GM18909 (cell line): ENCODE measurements around the gene BTN2A1.
"Not testable (repeated sequence)": the region's sequence is repeated elsewhere in the genome, so short reads cannot be mapped to it uniquely, and the experiment has no call there.

Experiments used
- ATAC-seq: cut with Tn5 transposase; IDR thresholded peaks from one replicate; pipeline ENCODE4 v1.9.1; 2021; ENCODE audit warnings: mild to moderate bottlenecking; ENCODE audit not compliant: unreplicated experiment, poor library complexity

The BTN2A1 gene

DNA sequence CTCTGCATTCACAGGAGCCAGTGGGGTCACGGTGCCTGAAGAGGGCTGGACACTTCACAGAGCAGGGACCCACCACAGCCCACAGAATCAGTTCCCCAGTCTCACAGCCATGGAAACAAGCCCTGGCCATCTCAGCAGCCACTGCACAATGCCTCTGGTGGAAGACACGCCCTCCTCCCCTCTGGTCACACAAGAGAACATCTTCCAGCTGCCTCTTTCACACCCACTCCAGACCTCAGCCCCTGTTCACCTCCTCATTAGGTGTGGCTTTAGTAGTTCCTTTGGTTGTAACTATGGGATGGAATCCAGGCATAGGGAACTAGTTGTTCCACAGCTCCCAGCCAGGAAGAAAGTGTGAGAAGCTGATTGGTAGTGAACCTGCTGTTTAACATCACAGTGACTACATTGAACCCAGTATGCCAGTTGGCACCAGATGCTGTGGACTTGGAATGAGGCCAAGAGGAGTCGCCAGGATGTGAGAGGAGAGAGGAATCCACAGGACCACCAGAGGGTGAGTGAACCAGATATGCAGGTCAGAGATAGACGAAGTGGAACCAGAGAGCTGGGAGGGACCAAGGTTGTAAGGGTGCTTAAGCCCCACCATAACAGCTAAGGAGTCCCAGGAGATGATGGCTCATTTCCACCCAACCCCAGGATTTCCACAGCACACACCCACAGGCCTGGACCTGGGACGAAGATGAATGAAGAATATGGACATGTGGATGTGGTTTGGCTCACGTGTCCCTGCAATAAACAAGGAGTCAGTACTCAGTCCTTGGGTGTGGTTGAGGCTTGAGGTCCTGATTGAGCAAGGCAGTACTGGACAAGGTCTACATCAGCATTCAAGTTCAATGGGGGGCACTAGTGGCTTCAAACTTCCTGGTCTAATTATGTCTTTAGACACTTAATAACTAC lies 26.2 kb upstream of the BTN2A1 start:
- ATAC-seq, result no peak

DNA sequence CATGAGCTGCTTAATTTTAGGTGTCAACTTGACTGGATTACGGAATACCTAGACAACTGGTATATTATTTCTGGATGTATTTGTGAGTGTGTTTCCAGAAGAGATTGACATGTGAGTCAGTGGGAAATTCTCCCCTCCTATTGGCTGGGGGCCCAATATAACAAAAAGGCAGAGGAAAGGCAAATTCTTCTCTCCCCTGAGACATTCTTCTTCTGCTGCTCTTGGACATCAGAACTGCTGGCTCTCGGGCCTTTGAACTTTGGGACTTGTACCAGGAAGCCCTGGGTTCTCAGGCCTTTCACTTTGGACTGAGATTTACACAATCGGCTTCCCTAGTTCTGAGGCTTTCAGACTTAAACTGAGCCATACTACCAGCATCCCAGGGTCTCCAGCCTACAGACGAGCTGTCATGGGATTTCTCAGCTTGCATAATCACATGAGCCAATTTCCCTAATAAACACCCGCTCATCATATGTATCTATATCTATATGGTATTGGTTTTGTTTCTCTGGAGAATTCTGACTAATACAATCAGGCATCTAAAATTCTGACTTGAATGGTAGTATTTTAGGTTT lies 25.0 kb upstream of the BTN2A1 start:
- no peak for ATAC-seq

DNA sequence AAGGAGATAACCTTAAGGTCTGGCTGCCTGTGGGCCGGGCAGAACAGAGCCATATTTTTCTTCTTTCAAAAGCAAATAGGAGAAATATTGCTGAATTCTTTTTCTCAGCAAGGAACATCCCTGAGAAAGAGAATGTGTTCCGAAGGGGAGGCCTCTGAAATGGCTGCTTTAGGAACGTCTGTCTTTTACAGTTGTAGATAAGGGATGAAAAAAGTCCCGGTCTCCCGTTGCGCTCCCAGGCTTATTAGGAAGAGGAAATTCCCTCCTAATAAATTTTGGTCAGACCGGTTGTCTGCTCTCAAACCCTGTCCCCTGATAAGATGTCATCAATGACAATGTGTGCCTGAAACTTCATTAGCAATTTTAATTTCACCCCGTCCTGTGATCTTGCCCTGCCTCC lies 24.1 kb upstream of the BTN2A1 start:
- not testable (repeated sequence) for ATAC-seq

DNA sequence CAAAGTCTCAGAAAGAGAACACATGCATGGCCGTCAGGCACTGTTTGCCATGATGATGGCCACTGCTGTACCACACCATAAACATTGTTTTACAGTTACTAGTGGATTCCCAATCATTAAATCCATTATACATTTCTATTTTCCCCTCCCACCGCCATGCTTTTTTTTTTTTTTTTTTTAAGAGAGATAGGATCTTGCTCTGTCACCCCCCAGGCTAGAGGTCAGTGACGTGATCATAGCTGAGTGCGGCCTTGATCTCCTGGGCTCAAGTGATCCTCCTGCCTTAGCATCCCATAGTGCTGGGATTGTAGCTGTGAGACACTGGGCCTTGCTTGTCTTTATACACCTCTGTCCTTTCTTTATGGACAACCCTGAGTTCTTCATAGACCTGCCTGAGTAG lies 21.7 kb upstream of the BTN2A1 start:
- no peak for ATAC-seq

DNA sequence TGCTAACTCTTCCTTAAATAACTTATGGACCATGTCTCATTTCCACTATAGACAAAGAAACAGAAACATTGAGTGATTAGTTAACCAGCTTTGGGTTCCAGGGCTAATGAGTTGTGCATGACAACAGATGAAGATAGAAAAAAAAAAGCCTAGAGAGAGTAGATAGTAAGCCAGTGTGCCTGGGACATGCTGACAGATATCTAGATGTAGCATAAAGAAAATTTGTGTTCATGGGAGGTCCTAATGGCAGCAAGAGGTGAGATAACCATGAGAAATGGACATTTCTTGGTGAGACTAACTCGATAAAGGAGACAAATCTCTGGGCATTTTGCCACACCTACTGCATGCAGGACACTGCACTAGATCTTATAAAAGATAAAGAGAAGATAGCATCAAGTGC lies 20.2 kb upstream of the BTN2A1 start:
- ATAC-seq, result no peak

DNA sequence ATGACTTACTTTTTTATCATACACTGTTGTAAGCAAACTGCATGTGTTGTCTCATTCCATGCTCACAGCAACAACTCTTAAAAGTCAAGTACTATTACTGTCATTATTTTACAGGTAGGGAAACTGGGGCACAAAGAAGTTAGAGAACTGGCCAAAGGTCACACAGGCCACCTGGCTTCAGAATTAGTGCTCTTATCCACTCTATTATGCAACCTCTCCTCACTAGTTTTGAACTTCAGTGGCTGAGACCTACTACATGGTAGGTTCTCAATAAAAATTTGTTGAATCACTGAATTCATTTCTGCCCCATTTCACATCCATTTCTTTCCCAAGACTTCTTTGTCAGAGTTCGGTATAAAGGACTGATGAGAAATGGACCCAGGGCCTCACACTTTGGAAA lies 19.8 kb upstream of the BTN2A1 start:
- no peak for ATAC-seq

DNA sequence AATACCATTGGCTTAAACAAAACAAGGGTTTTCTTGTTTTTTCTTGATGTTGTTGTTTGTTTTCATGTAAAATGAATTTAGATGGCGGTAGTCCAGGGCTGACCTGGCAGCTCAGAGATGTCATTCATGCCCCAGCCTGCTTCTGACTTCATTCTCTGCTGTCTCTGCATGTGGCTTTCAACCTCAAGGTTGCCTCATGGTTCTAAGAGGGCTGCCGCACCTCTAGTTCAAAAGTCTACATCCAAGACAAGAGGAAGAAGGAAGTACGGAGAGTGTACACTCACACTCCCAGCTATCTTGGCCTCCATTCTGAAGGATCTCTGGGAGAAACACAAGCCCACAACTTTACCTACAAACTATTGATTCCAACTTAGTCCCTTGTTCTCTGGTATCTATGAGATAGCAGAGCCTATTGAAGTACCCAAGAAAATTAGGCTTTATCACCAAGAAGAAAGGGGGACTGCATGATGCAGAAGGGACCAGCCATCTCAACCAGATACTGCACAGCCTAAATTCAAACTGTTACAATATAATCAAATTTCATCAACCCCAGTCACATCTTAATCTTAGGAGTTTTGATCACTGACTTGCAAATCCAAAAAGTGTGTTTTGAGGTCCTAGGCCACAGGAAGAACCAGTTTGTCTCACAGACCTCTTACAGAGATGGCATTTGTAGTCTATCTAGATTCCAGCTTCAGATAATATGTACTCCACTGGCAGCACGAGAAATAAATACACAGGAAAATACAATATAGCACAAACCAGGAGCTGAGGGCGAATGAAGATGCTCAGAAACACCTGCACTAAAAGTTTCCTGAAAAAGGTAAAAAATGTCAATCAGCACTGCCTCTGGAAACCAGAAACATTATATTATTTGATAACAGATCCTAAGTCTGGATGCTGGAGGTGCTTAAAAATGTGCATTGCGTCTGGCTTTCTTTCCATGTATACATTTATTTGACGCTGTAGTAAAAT lies 18.3 kb upstream of the BTN2A1 start:
- no peak for ATAC-seq

DNA sequence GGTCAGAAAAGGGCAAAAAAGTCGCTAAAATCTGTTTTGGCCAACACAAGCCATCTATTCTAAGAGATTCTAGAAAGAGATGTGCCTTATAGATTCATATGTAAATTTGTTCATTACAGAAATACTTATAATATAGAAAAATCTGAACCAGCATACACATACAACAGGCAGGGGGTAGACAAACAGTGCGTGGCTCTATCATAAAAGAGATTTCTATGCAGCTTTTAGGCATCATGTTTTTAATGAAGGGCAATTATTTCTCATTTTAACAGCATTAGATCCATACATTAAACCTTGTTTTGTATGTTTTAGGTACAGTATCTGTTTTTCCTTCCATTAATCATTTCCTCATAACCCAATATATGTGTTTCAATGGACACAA lies 16.8 kb upstream of the BTN2A1 start:
- ATAC-seq, result no peak

DNA sequence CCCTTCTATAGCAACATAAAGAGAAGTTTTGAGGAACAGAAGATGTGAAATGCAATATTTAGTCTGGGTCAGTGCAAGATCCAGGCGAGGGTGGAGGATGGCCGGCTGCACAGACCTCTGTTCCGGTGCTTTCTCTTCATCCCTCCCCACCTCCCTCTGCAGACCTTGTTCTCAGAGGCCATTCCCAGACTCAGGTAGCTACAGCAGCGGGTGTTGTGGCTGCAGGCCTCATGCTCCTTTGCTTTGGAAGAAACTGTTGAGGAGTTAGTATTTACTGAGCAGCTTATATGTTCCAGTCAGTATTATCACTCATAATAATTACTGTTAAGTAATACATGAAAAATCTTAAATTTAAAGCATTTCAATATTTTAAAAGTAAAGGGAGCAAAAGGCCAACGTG lies 15.8 kb upstream of the BTN2A1 start:
- ATAC-seq, result no peak

DNA sequence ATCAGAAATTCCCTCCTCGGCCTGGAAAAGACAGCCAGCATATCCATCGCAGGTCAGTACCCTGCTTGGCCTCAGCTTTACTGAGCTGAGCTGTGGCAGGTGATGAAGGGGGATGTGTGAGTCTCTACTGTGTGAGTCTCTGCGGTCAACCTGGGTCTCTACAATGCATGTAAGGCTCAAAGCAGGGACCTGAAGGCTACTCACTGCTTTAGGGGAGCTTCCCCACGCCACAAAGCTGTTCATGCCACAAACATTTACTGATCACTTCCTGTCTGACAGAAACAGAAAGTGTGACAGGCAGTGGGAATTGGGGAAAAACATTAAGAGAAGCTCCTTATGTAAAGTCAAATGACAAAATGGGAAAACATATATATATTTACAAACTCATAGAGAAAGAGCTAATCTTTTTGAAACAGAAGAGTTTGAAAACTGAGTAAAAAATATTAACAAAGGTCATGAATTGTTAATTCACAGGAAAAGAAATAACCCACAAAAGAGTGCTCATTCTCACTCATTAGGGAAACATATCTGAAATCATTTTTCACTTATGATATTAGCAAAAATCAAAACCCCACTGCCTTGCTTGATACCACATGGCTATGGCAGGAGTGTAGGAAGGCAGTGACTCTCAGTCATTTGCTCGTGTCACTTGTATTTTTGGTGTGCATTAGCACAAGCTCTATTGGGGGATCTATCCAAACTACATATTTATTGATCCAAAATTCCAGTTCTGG lies 11.7 kb upstream of the BTN2A1 start:
- ATAC-seq, result peak; percentile 80

DNA sequence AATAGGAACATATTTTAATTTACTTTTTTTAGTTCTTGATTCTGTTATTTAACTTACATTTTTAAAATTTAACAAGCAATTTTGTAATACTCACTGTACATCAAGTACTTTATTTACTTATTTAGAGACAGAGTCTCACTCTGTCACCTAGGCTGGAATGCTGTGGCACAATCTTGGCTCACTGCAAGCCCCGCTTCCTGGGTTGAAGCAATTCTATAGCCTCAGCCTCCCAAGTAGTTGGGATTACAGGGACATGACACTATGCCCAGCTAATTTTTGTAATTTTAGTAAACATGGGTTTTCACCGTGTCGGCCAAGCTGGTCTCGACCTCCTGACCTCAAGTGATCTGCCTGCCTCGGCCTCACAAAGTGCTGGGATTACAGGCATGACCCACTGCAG lies 10.5 kb upstream of the BTN2A1 start:
- ATAC-seq, result no peak

DNA sequence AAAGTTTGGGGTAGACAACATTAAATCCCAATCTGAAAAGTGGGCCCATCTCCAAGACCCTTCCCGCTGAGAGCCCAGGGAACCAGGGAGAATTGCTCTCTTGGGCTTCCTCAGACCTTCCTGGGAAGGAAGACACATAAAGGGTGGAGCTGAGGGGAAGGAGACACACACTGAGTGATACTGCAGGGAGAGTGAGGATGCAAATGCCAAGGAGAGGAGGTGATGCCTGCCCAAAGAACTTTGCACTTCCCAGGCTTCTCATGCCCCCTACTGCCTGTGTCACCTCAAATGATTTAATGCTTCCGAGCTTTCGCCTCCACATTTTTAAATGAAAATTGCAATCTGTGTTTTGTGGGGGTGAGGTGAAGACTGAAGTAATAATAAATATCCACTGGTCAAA lies 7.5 kb upstream of the BTN2A1 start:
- ATAC-seq, result no peak

DNA sequence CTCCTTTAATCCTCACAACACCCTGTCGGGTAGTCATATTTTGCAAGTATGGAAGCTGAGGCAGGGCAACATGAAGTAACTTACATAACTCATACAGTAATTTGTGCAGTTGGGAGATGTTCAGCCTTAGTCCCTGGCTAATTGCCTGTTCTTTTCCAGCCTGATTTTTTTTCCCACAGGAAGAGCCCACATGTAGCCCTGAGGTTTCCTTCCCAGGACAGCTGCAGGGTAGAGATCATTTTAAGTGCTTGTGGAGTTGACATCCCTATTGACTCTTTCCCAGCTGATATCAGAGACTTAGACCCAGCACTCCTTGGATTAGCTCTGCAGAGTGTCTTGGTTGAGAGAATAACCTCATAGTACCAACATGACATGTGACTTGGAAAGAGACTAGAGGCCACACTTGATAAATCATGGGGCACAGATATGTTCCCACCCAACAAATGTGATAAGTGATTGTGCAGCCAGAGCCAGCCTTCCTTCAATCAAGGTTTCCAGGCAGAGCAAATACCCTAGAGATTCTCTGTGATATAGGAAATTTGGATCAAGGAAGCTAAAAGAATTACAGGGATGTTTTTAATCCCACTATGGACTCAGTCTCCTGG lies 5.0 kb upstream of the BTN2A1 start:
- ATAC-seq, result no peak

DNA sequence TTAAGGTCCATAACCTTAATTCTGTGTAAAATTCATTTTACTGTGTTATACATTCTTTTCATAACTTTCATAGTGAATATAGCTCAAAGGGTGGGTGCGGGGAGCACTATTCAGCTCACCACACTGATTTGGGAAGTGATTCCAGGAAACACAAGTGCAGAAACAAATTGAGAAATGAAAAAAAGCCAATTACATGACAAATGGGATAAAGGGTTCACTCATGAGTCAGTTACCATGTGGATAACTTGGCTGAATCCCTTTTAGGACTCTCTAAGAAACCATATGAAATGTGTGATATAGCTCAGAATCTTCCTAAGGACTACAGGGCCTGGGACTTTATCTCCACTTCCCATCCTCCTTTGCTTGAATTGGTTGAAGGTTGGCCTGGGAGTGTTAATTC lies 3.1 kb upstream of the BTN2A1 start:
- no peak for ATAC-seq

DNA sequence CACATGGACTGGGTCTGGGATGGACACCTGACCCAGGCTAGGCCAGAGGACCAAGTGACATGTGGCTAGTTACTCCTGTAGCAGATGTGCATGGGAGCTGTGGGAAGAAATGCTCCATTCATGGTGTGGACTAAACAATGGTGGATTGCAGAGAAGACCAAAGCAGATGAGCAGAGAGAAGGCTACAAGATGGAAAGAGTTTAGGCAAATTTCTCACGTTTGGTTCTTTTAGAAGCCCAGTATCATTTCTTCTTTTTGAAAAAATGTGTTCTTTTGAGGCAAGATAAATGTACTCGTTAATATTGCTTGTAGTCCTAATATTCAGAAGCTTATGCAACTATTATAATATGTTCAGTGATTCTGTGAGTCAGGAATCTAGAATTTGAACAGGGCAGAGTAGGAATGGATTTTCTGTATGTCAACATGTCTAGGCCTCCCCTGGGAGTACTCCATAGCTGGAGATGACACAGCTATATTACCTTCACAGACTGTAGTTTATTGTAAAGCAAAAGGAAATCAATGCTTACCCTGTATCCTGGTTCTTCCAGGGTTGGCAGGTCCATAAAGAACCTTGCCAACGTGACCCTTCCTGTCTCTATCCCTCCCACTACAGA lies 2.3 kb upstream of the BTN2A1 start:
- no peak for ATAC-seq

DNA sequence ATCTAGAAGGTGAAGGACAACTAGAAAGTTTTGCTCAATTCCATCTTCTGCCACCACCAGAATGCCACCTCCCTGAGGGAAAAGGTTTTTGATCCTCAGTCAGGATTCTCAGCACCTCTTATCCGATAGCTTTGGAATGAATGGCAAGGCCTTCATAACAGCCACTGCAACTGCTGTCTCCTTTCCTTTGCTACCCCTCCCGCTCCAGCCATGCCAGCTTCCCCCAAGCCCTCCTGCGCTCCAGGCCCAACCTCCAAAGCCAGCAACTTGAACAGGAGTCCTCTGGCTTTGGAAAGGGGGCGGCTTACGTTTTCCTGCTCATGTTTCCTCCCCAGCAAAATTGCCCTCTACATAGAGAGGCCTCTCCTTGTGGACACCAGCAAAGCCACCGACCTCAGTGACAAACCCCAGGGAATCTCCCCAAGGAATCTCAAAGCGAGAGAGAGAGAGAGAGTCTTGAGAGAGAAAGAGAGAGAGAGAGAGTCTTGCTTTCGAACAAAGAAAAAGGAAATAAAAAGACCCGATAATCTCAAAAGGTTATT lies 420 bp upstream of the BTN2A1 start:
- ATAC-seq, result peak; percentile 18

DNA sequence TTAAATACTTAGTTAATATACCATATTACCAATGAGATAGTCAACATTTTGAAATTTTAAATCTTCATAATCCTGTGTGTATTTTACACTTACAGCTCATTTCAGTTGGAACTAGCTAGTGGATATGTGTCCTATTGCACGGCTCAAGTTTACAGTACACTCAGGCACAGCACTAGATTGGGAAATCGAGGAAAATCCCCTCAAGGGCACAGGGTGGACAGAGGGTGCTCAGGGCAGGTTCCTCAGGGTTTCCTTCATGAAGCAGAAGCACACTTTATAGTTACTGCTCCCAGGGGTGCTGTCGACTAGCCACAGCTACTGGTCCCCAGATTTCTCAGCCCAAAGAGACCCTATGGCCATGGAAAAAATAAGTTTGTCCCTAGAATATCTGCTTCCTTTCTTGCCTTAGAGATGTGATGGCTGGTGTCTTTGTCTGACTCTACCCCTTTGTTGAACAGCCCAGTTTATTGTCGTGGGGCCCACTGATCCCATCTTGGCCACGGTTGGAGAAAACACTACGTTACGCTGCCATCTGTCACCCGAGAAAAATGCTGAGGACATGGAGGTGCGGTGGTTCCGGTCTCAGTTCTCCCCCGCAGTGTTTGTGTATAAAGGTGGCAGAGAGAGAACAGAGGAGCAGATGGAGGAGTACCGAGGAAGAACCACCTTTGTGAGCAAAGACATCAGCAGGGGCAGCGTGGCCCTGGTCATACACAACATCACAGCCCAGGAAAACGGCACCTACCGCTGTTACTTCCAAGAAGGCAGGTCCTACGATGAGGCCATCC lies 1.5 kb downstream of the BTN2A1 start:
- no peak for ATAC-seq

DNA sequence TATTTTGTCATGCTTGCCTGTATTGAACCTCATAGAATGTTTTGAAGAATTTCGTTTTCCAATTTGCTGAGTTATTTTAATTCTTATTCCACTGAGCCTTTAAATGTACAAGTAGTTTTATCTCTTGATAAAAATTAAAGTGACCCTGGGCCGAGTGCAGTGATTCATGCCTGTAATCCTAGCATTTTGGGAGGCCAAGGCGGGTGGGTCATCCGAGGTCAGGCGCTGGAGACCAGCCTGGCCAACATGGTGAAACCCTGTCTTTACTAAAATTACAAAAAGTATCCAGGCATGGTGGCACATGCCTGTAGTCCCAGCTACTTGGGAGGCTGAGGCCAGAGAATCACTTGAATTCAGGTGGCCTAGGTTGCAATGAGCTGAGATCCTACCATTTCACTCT lies 3.6 kb downstream of the BTN2A1 start:
- not testable (repeated sequence) for ATAC-seq
